HUDEP-2 (cell line): Measurements from ENCODE around the gene ATXN2L.
"Not testable (repeated sequence)": the region's sequence is repeated elsewhere in the genome, so short reads cannot be mapped to it uniquely, and the experiment has no call there.

Source experiments
- DNase-seq, 76 experiments: peaks; one replicate each; lab custom pipeline; 2025; ENCODE audit not compliant: unreplicated experiment in 76 of 76; lab: John Stamatoyannopoulos, UW

ATXN2L gene

DNA sequence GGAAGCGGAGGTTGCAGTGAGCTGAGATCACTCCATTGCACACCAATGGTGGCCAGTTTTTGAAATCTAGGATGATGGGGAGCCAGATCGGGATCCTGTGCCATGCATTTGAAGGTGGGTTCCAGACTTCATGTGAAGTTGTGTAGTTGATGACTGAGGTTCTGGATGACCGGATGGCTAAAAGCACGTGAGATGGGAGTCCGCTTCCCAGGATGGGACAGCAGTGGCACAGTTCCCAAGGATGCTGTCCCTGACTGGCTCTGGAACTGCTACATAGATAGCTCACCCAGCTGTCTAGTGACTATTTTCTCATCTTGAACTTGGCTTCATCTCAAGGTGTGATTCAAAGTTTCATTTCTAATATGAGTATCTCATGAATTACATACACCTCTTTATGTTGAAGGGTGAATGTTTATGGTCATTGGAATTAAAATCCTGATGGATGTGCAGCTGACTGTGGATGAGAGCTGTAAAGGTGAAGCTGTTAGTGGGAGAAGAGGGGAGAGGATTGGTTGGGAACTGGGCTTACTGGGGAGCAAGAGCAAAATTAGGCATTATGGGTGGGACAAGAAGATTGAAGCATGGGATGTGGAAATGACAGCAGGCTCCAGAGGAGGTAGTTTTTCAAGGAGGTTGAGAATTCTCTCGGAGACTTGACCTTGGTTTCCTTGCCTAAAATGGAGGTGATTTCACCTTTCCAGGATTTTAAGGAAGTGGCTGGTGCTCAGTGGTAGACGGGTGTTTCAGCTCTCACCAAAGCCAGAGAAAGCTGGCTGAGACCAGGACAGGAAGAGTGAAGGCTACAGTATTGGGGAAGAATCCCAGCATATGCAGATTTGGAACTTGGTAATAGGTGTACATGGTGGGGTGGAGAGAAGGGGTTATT lies 15.1 kb downstream of the ATXN2L start:
- DNase-seq = no peak

GRCh38 chr16:28838558-28838918 lies 15.7 kb downstream of the ATXN2L start:
- no peak for DNase-seq

DNA sequence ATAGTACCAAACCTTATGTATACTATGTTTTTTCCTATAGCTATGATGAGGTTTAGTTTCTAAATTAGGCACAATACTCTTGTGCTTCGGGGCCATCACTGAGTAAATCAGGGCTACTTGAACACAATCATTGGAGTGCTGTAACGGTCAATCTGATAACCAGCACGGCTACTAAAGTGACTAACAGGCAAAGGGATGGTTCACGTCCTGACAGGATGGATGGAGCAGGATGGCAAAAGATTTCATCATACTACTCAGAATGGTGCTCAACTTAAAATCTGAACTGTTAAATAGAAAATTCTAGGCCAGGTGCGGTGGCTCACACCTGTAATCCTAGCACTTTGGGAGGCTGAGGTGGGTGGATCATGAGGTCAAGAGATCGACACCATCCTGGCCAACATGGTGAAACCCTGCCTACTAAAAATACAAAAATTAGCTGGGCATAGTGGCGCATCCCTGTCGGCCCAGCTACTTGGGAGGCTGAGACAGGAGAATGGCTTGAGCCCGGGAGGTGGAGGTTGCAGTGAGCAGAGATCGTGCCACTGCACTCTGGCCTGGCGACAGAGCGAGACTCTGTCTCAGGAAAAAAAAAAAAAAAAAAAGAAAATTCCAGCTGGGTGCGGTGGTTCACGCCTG lies 16.3 kb downstream of the ATXN2L start:
- no peak for DNase-seq

DNA sequence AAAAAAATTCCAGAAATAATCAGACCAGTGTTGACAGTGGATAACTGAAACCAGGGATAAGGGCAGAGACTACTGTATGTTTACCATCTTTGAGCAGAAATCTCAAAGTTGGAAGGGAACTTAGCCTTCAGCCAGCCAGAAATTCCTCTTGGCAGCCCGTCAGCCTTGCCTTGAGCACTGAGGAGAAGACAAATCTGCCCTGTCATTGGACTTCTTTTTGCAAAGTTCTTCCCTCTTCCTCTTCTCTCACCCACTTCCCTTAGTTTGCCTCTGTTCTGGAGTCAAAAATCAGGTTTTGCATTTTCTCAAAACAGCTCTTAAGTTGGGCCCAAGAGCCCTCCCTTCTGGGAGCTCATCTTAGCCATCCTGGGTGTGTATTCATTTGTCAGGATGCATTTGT lies 17.1 kb downstream of the ATXN2L start:
- no peak for DNase-seq

DNA sequence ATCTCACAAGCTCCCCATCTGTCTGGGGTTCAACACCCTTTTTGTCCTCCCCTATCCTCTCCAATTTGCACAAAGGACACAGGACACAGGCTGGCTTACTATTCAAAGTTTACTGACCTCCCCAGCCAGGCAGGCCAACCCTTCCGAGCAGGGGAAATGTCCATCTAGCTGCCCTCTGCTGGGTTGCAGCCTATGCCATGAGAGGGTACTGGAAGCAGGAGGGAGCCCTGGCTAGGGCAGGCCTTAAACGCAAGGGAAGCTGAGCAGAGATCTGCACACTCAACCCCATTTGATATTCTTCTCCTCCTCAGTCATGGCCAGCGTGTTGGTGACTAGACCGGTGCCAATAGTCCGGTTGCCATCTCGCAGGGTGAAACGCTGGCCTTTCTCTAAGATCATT lies 19.9 kb downstream of the ATXN2L start:
- no peak for DNase-seq

DNA sequence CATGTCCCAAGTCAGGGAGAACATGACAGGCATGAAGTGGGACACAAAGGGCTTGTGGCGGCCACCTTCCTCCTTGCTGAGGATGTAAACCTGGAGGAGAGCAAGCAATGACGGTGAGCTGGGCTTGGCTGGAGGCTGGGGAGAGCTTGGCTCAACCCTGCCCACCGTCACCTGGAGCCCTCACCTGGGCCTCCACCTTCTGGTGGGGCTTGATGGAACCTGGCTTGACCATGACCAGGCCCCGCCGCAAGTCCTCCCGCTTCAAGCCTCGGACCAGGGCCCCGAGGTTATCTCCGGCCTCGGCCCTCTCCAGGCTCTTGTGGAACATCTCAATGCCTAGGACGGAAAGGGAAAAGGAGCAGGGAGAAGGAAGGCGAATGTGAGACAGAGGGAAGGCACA lies 21.0 kb downstream of the ATXN2L start:
- no peak for DNase-seq

DNA sequence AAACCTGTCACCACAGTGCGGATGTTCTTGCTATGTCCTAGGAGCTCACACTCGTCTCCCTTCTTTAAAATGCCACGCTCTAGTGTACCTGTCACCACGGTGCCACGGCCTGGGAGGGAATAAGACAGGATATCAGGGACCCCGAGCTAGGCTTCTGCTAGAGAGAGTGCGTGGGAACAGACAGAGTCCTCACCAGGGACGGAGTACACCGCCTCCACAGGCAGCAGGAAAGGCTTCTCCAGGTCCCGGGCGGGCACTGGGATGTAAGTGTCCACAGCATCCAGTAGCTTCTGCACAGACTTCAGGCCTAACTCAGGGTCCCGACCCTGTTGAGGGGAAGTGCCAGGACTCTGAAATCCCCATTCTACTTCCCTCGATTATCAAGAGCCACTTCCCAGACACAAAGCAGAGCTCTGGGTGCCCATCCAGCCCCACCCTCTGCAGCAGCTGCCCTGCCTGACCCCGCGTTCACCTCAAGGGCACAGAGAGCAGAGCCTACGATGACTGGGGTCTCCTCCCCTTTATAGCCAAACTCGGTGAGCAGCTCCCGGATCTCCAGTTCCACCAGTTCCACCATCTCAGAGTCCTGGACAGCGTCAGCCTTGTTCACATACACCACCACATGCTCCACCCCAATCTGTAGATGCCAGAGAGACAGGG lies 21.6 kb downstream of the ATXN2L start:
- no peak for DNase-seq

GRCh38 chr16:28845293-28845692 lies 22.5 kb downstream of the ATXN2L start:
- DNase-seq = peak in 65 of 76 experiments; percentile 4 to 84 (median 46)

DNA sequence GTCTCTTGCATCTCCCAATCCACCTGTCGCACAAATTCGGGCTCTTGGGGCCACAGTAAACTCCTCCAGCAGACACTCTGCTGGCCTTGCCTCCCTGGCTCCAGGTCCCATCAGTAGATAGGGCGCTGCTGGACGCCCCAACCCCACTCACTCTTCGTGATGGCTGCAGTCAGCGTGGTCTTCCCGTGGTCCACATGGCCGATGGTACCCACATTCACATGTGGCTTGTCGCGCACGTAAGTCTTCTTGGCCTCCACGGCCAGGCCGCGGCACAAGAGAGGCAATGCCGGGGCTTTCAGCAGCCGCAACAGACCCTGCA lies 22.9 kb downstream of the ATXN2L start:
- peak in 1 of 76 experiments; percentile 26 for DNase-seq

GRCh38 chr16:28846080-28846932 lies 23.5 kb downstream of the ATXN2L start, which contains the start of gene TUFM:
Gene TUFM (minus strand): TSS chr16:28846348. CDS start chr16:28846269, 79 bp downstream.
- DNase-seq = peak; percentile 42 to 98 (median 96)

GRCh38 chr16:28846933-28847273 lies 24.1 kb downstream of the ATXN2L start:
- peak in 3 of 76 experiments; percentile 9 to 39 (median 16) for DNase-seq

GRCh38 chr16:28858421-28858820 lies 35.6 kb downstream of the ATXN2L start:
- no peak for DNase-seq

DNA sequence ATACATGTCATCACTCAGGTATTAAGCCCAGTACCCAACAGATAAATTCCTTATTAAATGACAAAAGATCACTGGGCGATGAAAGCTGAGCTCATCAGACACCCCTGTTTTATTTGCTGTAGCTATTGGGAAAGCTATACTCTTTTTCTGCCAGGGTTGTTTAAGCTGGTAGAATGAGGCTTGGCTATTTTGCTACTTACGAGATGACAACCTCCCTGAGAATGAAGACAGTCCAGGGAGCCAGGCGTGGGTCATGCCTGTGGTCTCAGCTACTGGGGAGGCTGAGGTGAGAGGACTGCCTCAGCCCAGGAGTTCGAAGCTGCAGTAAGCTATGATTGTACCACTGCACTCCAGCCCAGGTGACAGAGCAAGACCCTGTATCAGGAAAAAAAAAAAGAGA lies 36.5 kb downstream of the ATXN2L start:
- DNase-seq = no peak

DNA sequence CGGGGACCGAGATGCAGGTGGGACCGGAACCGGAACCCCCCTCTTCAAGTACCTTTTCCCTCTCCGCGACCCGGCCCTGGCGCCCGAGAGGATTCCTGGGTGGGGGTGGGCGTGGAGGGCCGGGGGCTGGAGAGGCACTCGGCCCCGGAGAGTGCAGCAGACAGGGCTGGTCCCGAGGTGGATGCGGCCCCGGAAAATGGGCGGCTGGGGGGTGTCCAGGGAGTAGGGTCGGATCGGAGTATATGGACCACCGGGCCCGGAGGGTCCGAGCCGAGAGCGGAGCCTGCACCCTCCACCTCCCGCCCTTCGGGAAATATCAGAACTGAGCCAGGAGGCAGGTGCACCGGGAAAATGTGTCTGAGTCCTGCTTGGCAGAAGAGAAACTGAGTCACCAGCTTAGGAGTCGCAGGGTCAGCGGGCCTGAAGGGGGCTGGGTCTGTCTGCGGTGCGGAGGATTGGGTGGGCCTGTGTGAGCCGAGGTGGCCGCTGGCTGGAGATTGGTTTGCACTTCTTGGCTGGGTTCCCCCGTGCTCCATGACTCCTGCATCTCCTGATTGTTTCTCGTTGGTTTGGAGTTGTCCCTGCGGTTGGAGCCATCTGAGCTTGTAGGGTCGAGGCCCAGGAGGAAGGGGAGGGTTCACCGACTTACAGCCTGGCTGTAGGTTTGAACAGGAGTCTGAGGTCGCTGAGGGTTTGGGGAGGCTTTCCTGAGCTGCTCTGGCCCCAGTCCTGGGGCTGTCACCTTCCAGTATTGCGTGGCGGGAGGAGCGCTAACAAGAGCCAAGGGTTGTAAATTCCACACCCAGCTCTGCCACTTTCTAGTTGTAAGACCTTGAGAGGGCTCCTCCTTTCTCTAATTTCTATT lies 41.4 kb downstream of the ATXN2L start:
- DNase-seq = peak in 3 of 76 experiments; percentile 4 to 9 (median 6)

- no peak for DNase-seq
Measured at GRCh38 chr16:28865001-28865688, 42.3 kb downstream of the ATXN2L start.

DNA sequence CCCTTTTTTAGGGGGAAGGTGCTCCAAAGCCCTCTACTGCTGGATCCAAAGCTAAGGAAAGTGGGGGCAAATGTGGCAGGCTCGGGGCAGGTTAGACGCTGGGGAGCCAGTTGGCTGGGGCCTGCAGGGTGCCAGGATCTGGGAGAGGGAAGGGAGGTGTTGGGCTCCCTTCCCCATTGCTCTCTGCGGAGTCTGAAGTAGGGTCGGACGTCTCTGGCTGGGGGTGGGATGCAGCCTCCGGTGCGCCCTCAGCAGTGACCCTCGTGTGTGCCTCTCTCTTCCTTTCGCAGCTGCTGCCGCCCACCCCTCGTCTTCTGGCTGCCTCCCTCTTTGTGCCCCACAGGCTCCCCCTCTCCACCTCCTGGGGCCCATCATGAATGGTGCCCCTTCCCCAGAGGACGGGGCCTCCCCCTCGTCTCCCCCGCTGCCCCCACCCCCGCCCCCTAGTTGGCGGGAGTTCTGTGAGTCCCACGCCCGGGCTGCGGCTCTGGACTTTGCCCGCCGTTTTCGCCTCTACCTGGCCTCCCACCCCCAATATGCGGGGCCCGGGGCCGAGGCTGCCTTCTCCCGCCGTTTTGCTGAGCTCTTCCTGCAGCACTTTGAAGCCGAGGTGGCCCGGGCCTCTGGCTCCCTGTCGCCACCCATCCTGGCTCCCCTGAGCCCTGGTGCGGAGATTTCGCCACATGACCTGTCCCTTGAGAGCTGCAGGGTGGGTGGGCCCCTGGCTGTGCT lies 43.1 kb downstream of the ATXN2L start:
- DNase-seq = no peak

DNA sequence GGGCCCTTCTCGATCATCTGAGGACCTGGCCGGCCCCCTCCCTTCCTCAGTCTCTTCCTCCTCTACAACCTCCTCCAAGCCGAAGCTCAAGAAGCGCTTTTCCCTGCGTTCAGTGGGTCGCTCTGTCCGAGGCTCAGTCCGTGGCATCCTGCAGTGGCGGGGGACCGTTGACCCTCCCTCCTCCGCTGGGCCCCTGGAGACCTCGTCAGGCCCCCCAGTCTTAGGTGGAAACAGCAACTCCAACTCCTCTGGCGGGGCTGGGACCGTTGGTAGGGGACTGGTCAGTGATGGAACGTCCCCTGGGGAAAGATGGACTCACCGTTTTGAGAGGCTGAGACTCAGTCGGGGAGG lies 43.6 kb downstream of the ATXN2L start:
- DNase-seq = no peak

- DNase-seq = no peak
Measured at GRCh38 chr16:28867241-28867640, 44.4 kb downstream of the ATXN2L start.

GRCh38 chr16:28867646-28868045 lies 44.8 kb downstream of the ATXN2L start:
- not testable (repeated sequence) for DNase-seq
